Astrocyte (in vitro differentiated cells and primary cell): ENCODE data around the gene S1PR5.

Source experiments
- CTCF ChIP-seq: IDR thresholded peaks from 2 replicates; pipeline ENCODE4 v1.5.1; 2011; ENCODE audit warnings: low read depth, mild to moderate bottlenecking, inconsistent platforms, low read length, moderate library complexity; ENCODE audit not compliant: insufficient read depth
- EZH2 ChIP-seq: IDR thresholded peaks from 2 replicates; pipeline ENCODE4 v1.6.1; 2012; ENCODE audit warnings: mild to moderate bottlenecking, low read length, inconsistent platforms; ENCODE audit not compliant: insufficient read depth

- no peak for TF ChIP-seq CTCF
- no peak for TF ChIP-seq EZH2
Observed at GRCh38 chr19:10502524-10503001, 14.7 kb downstream of the S1PR5 start.
